Daoy (cell line): ENCODE results near the gene MRPL23. TPM values are rescaled to one million over a fixed set of nuclear protein-coding genes. Genes with fewer than 3 reads are reported as not detected.
"Not testable (repeated sequence)": the region's sequence is repeated elsewhere in the genome, so short reads cannot be mapped to it uniquely, and the experiment has no call there.

Source experiments
- DNase-seq: peaks from one replicate; pipeline ENCODE4 v3.0.0-alpha.2; 2015; ENCODE audit warnings: low read depth
- total RNA-seq: library from RNA; depleted of rRNA; stranded (reverse); fragments of >200 nt; shearing (Covaris generic); gene quantifications from 2 replicates; pipeline ENCODE4 v1.2.3, GENCODE V29; 2014

The MRPL23 gene
- total RNA-seq, 1 experiment from 2014 or later, result 168 TPM

- no peak for DNase-seq
Observed at GRCh38 chr11:1933416-1934334, 13.5 kb upstream of the MRPL23 start.

- no peak for DNase-seq
Observed at GRCh38 chr11:1934335-1935155, 12.6 kb upstream of the MRPL23 start.

- no peak for DNase-seq
Observed at GRCh38 chr11:1935156-1936071, 11.7 kb upstream of the MRPL23 start.

- DNase-seq, result no peak
Observed at GRCh38 chr11:1936072-1936780, 10.9 kb upstream of the MRPL23 start.

- DNase-seq, result no peak
Observed at GRCh38 chr11:1936781-1937615, 10.1 kb upstream of the MRPL23 start.

- DNase-seq, result no peak
Observed at GRCh38 chr11:1937616-1938342, 9.4 kb upstream of the MRPL23 start.

GRCh38 chr11:1938343-1939005 lies 8.7 kb upstream of the MRPL23 start:
- no peak for DNase-seq

- DNase-seq, result no peak
Observed at GRCh38 chr11:1939006-1939625, 8.0 kb upstream of the MRPL23 start.

- DNase-seq, result not testable (repeated sequence)
Observed at GRCh38 chr11:1939788-1940187, 7.3 kb upstream of the MRPL23 start.

- no peak for DNase-seq
Observed at GRCh38 chr11:1942558-1943260, 4.4 kb upstream of the MRPL23 start.

- peak; percentile 20 for DNase-seq
Observed at GRCh38 chr11:1943576-1943975, 3.6 kb upstream of the MRPL23 start.

- peak; percentile 55 for DNase-seq
Observed at GRCh38 chr11:1943977-1944376, 3.2 kb upstream of the MRPL23 start.

- DNase-seq, result no peak
Observed at GRCh38 chr11:1947592-1948237, 583 bp downstream of the MRPL23 start.

- DNase-seq, result no peak
Observed at GRCh38 chr11:1948389-1948788, 1.3 kb downstream of the MRPL23 start.

GRCh38 chr11:1949302-1949701 lies 2.2 kb downstream of the MRPL23 start:
- no peak for DNase-seq

- DNase-seq, result no peak
Observed at GRCh38 chr11:1949922-1950321, 2.8 kb downstream of the MRPL23 start.

- no peak for DNase-seq
Observed at GRCh38 chr11:1952806-1953482, 5.8 kb downstream of the MRPL23 start.
